Activated CD8-positive, alpha-beta T cell treated with anti-CD3 and anti-CD28 coated beads for 36 hours (primary cell): ENCODE measurements around the gene PEX11G. TPM values are rescaled to one million over a fixed set of nuclear protein-coding genes. Genes with fewer than 3 reads are reported as not detected.

Source experiments
- ATAC-seq: fragments of 200-7000 bp; cut with Tn5 transposase; one replicate; pipeline ENCODE4 v1.10.0; 2021; ENCODE audit warnings: mild to moderate bottlenecking, moderate library complexity
- CTCF ChIA-PET: fragments of 350-600 bp; sonication (Branson Sonifier 250); formaldehyde crosslinking; loops from one replicate; lab custom pipeline; 2021; ENCODE audit warnings: antibody characterized with exemption; lab: Charles Lee
- POLR2A ChIA-PET: fragments of 350-600 bp; sonication (Branson Sonifier 250); formaldehyde crosslinking; loops from one replicate; lab custom pipeline; 2021; ENCODE audit warnings: antibody characterized with exemption; lab: Charles Lee
- DNase-seq: peaks from one replicate; pipeline ENCODE4 v3.0.0-alpha.2; 2020
- H3K27ac Mint-ChIP-seq: one replicate; pipeline ENCODE4 v1.8.0; 2021; ENCODE audit warnings: mild to moderate bottlenecking, mixed read lengths
- H3K27me3 Mint-ChIP-seq: one replicate; pipeline ENCODE4 v1.8.0; 2021; ENCODE audit warnings: mixed read lengths
- H3K36me3 Mint-ChIP-seq: one replicate; pipeline ENCODE4 v1.8.0; 2021; ENCODE audit warnings: low read depth, mixed read lengths
- H3K4me1 Mint-ChIP-seq: one replicate; pipeline ENCODE4 v1.8.0; 2021; ENCODE audit warnings: low read depth, mixed read lengths
- H3K4me3 Mint-ChIP-seq: one replicate; pipeline ENCODE4 v1.8.0; 2021; ENCODE audit warnings: mild to moderate bottlenecking, moderate library complexity, mixed read lengths
- H3K9me3 Mint-ChIP-seq: one replicate; pipeline ENCODE4 v1.8.0; 2021; ENCODE audit warnings: mixed read lengths
- intact Hi-C: fragments of 100-400 bp; cut with micrococcal nuclease; formaldehyde crosslinking; loops from one replicate; pipeline ENCODE4 v1.10.0; 2022
- total RNA-seq, 2 experiments: library from RNA; stranded (reverse); gene quantifications; one replicate each; pipeline ENCODE4 v1.2.3, GENCODE V29; 2021
- TF ChIP-seq, protein P1 (sequence below): fragments of 200-600 bp; IDR thresholded peaks from one replicate; pipeline ENCODE4 v1.8.0; 2022; ENCODE audit warnings: antibody characterized with exemption, mild to moderate bottlenecking

The PEX11G gene
- total RNA-seq, 2 experiments from 2014 or later = 1.4 to 1.5 TPM

DNA sequence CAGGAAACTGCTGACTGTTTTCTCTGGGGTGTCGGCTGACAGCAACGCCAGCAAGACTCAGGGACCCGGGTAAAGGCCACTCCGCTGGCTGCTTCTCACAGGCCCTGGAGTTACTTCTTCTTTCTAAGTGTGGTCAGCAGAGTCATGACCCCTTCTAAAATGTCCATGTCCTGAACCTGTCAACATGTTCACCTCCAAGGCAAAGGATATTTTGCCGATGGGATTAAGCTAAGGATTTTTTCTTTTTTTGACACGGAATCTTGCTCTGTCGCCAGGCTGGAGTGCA, 7.9 kb downstream of the PEX11G start:
- Mint-ChIP-seq H3K9me3 (no peaks in the 10 kb centered on the region), H3K4me1 (peaks cover 4% of the 10 kb centered on the region), H3K36me3 (no peaks in the 10 kb centered on the region), H3K4me3 (no peak overlapping the region), H3K27me3 (no peaks in the 10 kb centered on the region), H3K27ac (no peak overlapping the region)
- ChIA-PET POLR2A (interaction anchor here (0.6 to 1.1 kb wide), 2 partner anchors 17 to 29 kb away, joined by 3 read pairs; no protein-coding TSS in a partner anchor), CTCF (no interaction called here)
- DNase-seq (no peak), ATAC-seq (no peak)
- intact Hi-C loops = no loop called here
- TF ChIP-seq, protein P1, sequence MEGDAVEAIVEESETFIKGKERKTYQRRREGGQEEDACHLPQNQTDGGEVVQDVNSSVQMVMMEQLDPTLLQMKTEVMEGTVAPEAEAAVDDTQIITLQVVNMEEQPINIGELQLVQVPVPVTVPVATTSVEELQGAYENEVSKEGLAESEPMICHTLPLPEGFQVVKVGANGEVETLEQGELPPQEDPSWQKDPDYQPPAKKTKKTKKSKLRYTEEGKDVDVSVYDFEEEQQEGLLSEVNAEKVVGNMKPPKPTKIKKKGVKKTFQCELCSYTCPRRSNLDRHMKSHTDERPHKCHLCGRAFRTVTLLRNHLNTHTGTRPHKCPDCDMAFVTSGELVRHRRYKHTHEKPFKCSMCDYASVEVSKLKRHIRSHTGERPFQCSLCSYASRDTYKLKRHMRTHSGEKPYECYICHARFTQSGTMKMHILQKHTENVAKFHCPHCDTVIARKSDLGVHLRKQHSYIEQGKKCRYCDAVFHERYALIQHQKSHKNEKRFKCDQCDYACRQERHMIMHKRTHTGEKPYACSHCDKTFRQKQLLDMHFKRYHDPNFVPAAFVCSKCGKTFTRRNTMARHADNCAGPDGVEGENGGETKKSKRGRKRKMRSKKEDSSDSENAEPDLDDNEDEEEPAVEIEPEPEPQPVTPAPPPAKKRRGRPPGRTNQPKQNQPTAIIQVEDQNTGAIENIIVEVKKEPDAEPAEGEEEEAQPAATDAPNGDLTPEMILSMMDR = no peak

DNA sequence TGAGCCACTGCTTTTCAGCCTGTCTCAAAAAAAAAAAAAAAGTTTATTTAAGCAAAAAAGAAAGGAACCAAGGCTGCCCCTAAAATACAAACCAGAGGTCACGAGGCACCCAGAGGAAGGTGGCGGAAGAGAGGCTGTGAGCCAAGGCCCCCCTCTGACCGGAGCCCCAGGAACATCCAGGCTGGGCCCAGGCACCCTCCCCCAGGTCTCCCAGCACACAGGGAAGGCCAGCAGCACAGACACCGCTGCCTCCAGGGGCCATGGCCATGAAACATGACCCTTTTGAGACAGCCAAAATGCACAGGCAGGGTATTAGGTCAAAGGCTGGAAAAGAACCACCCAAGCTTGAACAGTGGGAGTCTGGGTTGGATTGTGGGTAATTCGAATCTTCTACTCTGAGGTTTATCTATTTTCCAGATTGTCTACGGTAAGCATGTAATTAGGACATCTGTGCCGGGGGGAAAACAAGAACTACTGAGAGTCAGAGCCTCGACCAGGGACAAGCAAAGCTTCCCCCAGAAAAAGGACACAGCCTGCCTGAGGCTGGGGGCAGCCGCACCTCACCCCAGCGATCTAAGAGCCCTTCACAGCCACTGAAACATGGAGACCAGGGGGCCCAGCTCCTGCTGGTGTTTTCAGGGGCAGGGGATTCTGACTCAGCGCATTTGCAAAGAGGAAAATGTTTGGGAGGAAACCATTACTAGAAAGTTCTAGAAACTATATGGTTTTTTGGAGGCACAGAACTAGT, 8.4 kb downstream of the PEX11G start:
- Mint-ChIP-seq H3K36me3 (no peaks in the 10 kb centered on the region), H3K4me1 (peaks cover 4% of the 10 kb centered on the region), H3K27ac (no peak overlapping the region), H3K9me3 (no peaks in the 10 kb centered on the region), H3K4me3 (no peak overlapping the region), H3K27me3 (no peaks in the 10 kb centered on the region)
- TF ChIP-seq, protein P1 = no peak
- ATAC-seq = no peak
- CTCF ChIA-PET = no interaction called here
- DNase-seq = no peak
- intact Hi-C loops = no loop called here
- POLR2A ChIA-PET = interaction anchor here (0.6 to 1.1 kb wide), 2 partner anchors 16 to 29 kb away, joined by 3 read pairs; no protein-coding TSS in a partner anchor

DNA sequence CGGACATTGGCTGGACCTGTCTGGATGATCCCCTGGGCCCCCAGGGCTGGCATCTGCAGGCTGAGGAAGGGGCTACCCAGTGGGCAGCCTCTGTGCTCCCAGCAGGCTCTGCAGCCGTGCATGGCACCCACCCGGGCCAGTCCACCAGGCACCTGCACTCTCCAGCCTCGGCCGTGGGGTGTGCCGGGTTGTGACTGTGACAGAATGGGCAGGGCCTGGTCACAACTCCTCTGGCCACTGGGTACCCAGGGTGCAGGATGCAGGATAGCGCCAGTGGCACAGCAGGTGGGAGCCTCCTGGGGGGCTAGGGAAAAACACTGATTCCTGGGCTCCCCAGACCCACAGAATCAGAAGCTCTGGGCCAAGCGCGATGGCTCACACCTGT, 10.0 kb downstream of the PEX11G start:
- DNase-seq (no peak), ATAC-seq (no peak)
- ChIA-PET CTCF (no interaction called here), POLR2A (no interaction called here)
- Mint-ChIP-seq H3K27me3 (no peaks in the 10 kb centered on the region), H3K4me3 (no peak overlapping the region), H3K27ac (no peak overlapping the region), H3K4me1 (peaks cover 4% of the 10 kb centered on the region), H3K36me3 (no peaks in the 10 kb centered on the region), H3K9me3 (no peaks in the 10 kb centered on the region)
- intact Hi-C loops = no loop called here
- TF ChIP-seq, protein P1 = no peak

DNA sequence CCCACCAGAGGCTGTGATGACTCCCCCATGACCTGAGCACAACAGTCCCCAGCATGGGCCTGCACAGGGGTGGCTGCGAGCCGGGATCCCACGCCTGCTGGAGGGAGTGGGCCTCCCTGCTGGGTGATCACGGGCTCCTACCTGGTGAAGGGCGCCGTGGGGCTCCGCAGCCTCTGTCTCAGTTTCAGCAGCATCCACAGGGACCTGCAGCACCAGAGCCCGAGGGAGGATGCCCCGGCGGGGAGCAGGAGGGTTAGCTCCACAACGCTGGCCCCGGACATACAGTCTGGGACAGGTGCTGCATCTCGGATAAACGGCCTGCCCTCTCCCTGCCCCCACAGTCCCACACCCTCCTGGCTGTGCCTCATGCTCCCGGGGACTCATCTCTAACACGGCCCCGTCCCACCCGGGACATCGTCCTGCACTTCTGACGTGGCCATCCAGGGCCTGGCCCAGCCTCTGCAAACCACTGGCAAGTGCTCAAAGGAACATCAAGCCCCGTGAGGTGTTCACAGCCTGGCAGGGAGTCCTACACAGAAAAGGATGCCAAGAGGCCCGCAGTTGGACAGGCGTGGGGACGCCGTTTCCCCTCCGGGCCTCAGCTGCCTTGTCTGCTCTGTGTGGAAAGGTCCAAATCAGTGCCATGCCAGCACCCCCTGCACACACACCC, 10.5 kb downstream of the PEX11G start:
- H3K36me3 Mint-ChIP-seq = no peaks in the 10 kb centered on the region
- CTCF ChIA-PET = no interaction called here
- intact Hi-C loops = no loop called here
- no peak for DNase-seq
- TF ChIP-seq, protein P1 = no peak
- H3K4me1 Mint-ChIP-seq = peaks cover 3% of the 10 kb centered on the region
- no peaks in the 10 kb centered on the region for H3K9me3 Mint-ChIP-seq
- no peak overlapping the region for H3K4me3 Mint-ChIP-seq
- POLR2A ChIA-PET = no interaction called here
- H3K27ac Mint-ChIP-seq = no peak overlapping the region
- no peaks in the 10 kb centered on the region for H3K27me3 Mint-ChIP-seq
- no peak for ATAC-seq

DNA sequence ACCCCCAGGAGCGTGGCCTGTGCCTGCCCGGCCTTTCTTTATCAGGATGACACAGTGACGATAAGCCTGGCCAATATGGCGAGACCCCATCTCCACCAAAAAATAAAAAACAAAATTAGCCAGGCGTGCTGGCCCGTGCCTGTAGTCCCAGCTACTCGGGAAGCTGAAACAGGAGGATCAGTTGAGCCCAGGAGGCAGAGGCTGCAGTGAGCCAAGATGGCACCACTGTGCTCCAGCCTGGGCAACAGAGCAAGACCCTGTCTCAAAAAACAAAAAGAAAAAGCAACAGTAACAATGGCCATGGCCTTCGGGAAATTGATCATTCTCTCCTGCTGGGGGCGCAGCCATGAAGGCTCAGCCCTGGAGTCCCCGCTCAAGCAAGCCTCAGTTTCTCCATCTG, 11.1 kb downstream of the PEX11G start:
- H3K27me3 Mint-ChIP-seq = no peaks in the 10 kb centered on the region
- ChIA-PET CTCF (no interaction called here), POLR2A (no interaction called here)
- H3K36me3 Mint-ChIP-seq = no peaks in the 10 kb centered on the region
- TF ChIP-seq, protein P1 = no peak
- no peak overlapping the region for H3K27ac Mint-ChIP-seq
- DNase-seq (no peak), ATAC-seq (no peak)
- no peaks in the 10 kb centered on the region for H3K4me1 Mint-ChIP-seq
- no peaks in the 10 kb centered on the region for H3K9me3 Mint-ChIP-seq
- intact Hi-C loops = no loop called here
- H3K4me3 Mint-ChIP-seq = no peak overlapping the region
